ENCODE results near the gene NRAS. TPM values are rescaled to one million over a fixed set of nuclear protein-coding genes. Genes with fewer than 3 reads are reported as not detected.

Gene NRAS
- total RNA-seq, 1 experiment from 2014 or later = 53.5 TPM

DNA sequence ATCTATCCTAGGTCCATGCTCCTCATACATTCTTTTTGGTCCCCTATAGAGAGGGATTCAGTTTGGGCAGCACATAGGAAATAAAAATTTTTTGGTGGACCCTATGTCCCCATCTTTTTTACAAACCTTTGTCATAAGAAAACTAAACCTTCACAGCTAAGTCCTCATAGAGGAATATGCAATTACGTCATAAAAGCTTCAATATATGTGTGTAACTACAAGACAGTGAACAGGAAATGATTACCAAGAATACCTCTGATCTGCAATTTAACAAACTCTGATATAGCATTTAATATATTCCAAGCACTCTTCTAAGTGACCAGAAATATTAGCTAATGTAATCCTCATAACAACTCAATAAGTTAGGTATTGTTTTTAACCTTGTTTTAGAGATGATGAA lies 40.5 kb downstream of the NRAS start (continued):
- TF ChIP-seq NFYB (CRISPR knock-in tag; conservative IDR thresholded peaks at IDR 0.05; ENCODE audit: low read depth) (no peak), NR2C2 (CRISPR knock-in tag; IDR thresholded peaks at IDR 0.05) (no peak)

DNA sequence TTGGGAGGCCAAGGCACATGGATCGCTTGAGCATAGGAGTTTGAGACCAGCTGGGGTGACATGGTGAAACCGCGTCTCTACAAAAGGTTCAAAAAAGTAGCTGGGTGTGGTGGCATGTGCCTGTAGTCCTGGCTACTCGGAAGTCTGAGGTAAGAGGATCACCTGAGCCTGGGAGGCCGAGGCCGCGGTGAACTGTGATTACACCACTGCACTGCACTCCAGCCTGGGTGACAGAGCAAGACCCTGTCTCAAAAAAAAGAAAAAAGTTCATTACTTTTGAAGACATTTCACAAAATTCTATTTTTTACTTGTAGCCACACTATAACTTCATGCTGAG lies 44.7 kb downstream of the NRAS start:
- no peak overlapping the region for H3K4me3 Mint-ChIP-seq
- DNase-seq (ENCODE audit: low spot score) (no peak), ATAC-seq (no peak)
- POLR2A ChIA-PET = no interaction called here
- peaks cover 55% of the 10 kb centered on the region for H3K27me3 Mint-ChIP-seq (ENCODE audit: low read depth)
- no peak overlapping the region for H3K27ac Mint-ChIP-seq
- H3K36me3 Mint-ChIP-seq = no peaks in the 10 kb centered on the region
- no peaks in the 10 kb centered on the region for H3K9me3 Mint-ChIP-seq
- CTCF ChIA-PET = no interaction called here
- TF ChIP-seq GTF2I (CRISPR knock-in tag; conservative IDR thresholded peaks at IDR 0.05) = no peak
- TF ChIP-seq ATF1 (CRISPR knock-in tag; IDR thresholded peaks at IDR 0.05) = no peak
- no peak for TF ChIP-seq SOX15 (CRISPR knock-in tag; IDR thresholded peaks at IDR 0.05)
- H3K4me1 Mint-ChIP-seq = peaks cover 7% of the 10 kb centered on the region; the same call in 1 of the 2 replicates

DNA sequence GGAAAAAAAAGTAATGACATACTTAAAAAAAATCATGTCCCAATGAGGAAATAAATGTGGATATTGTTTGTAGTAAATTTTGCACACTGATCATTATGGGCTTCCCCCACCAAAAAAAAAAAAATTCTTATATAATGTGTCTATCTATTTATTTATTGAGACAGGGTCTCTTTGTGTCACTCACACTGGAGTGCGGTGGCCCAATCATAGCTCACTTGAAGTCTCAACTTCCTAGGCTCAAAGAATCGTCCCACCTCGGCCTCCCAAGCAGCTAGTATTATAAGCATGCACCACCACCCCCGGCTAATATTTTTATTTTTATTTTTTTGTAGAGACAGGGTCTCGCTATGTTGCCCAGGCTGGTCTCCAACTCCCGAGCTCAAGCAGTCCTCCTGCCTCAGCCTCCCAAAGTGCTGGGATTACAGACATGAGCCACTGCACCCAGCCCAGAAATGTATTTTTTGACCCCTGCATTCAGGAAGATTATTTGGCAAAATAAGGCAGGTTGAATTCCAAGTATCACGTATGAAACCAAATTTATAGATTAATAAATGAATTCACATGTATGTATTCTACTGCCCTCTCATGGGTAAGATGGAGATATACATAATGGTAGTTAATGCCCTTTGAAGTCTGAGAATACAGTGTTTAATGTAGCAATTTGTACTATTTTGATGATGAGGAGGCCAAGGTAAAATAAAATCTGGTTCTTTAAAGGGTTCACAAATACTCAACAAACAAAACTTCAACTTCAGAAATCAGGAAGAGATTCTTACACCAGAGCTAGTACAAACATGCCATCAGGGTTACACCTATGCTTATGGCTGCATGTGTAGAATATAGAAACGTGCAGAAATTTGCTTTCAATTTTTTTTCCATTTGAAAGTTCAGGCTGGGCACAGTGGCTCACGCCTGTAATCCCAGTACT lies 45.3 kb downstream of the NRAS start:
- TF ChIP-seq ATF1 (CRISPR knock-in tag; IDR thresholded peaks at IDR 0.05) = no peak
- no peak for TF ChIP-seq CBFB (CRISPR knock-in tag; IDR thresholded peaks at IDR 0.05; ENCODE audit: low read depth)
- TF ChIP-seq RELA (CRISPR knock-in tag; IDR thresholded peaks at IDR 0.05; ENCODE audit: borderline replicate concordance) = no peak
- no peak for TF ChIP-seq HMGA2 (CRISPR knock-in tag; IDR thresholded peaks at IDR 0.05)
- TF ChIP-seq, protein P1, sequence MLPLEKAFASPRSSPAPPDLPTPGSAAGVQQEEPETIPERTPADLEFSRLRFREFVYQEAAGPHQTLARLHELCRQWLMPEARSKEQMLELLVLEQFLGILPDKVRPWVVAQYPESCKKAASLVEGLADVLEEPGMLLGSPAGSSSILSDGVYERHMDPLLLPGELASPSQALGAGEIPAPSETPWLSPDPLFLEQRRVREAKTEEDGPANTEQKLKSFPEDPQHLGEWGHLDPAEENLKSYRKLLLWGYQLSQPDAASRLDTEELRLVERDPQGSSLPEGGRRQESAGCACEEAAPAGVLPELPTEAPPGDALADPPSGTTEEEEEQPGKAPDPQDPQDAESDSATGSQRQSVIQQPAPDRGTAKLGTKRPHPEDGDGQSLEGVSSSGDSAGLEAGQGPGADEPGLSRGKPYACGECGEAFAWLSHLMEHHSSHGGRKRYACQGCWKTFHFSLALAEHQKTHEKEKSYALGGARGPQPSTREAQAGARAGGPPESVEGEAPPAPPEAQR (CRISPR knock-in tag; IDR thresholded peaks at IDR 0.05) = no peak
- TF ChIP-seq, protein P2, sequence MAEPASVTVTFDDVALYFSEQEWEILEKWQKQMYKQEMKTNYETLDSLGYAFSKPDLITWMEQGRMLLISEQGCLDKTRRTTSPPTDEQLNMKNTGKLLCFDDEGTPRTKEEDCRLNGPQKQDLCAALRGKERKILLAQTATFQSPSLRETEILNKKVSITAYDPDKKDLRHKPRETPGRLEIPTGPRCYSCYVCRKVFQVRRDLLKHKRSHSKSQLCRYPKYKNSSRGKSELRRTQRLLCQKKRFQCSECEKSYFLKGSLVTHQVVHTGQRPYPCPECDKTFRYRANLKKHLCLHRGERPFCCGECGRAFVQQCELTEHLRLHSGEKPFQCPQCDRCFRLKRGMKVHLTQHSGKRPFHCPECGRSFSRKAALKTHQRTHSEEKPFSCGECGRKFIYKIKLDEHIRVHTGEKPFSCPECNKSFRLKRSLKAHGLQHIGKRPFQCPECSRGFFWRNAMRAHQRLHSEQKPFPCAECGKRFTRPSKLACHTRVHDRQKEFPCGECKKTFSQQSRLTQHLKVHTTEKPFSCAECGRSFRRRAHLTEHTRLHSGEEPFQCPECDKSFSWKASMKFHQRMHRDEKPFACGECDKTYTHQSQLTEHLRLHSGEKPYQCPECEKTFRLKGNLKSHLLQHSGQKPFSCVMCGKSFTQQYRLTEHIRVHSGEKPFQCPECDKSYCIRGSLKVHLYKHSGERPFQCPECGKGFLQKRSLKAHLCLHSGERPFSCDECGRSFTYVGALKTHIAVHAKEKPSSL (CRISPR knock-in tag; conservative IDR thresholded peaks at IDR 0.05) = no peak
- no peak for TF ChIP-seq ZNF317 (CRISPR knock-in tag; IDR thresholded peaks at IDR 0.05; ENCODE audit: borderline replicate concordance, low read depth)
- TF ChIP-seq, protein P3, sequence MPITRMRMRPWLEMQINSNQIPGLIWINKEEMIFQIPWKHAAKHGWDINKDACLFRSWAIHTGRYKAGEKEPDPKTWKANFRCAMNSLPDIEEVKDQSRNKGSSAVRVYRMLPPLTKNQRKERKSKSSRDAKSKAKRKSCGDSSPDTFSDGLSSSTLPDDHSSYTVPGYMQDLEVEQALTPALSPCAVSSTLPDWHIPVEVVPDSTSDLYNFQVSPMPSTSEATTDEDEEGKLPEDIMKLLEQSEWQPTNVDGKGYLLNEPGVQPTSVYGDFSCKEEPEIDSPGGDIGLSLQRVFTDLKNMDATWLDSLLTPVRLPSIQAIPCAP (CRISPR knock-in tag; IDR thresholded peaks at IDR 0.05) = no peak
- TF ChIP-seq NFE2L1 (CRISPR knock-in tag; IDR thresholded peaks at IDR 0.05) = no peak
- TF ChIP-seq, protein P4, sequence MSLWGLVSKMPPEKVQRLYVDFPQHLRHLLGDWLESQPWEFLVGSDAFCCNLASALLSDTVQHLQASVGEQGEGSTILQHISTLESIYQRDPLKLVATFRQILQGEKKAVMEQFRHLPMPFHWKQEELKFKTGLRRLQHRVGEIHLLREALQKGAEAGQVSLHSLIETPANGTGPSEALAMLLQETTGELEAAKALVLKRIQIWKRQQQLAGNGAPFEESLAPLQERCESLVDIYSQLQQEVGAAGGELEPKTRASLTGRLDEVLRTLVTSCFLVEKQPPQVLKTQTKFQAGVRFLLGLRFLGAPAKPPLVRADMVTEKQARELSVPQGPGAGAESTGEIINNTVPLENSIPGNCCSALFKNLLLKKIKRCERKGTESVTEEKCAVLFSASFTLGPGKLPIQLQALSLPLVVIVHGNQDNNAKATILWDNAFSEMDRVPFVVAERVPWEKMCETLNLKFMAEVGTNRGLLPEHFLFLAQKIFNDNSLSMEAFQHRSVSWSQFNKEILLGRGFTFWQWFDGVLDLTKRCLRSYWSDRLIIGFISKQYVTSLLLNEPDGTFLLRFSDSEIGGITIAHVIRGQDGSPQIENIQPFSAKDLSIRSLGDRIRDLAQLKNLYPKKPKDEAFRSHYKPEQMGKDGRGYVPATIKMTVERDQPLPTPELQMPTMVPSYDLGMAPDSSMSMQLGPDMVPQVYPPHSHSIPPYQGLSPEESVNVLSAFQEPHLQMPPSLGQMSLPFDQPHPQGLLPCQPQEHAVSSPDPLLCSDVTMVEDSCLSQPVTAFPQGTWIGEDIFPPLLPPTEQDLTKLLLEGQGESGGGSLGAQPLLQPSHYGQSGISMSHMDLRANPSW (CRISPR knock-in tag; conservative IDR thresholded peaks at IDR 0.05; ENCODE audit: low read depth) = no peak
- TF ChIP-seq, protein P5, sequence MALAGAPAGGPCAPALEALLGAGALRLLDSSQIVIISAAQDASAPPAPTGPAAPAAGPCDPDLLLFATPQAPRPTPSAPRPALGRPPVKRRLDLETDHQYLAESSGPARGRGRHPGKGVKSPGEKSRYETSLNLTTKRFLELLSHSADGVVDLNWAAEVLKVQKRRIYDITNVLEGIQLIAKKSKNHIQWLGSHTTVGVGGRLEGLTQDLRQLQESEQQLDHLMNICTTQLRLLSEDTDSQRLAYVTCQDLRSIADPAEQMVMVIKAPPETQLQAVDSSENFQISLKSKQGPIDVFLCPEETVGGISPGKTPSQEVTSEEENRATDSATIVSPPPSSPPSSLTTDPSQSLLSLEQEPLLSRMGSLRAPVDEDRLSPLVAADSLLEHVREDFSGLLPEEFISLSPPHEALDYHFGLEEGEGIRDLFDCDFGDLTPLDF (CRISPR knock-in tag; IDR thresholded peaks at IDR 0.05) = no peak
- TF ChIP-seq, protein P6, sequence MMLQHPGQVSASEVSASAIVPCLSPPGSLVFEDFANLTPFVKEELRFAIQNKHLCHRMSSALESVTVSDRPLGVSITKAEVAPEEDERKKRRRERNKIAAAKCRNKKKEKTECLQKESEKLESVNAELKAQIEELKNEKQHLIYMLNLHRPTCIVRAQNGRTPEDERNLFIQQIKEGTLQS (CRISPR knock-in tag; conservative IDR thresholded peaks at IDR 0.05) = no peak
- no peak for TF ChIP-seq ZNF263 (CRISPR knock-in tag; IDR thresholded peaks at IDR 0.05; ENCODE audit: low read depth)
- CTCF ChIA-PET = no interaction called here
- peaks cover 7% of the 10 kb centered on the region; the same call in 1 of the 2 replicates for H3K4me1 Mint-ChIP-seq
- no peak overlapping the region for H3K27ac Mint-ChIP-seq
- ATAC-seq = no peak
- H3K27me3 Mint-ChIP-seq (ENCODE audit: low read depth) = peaks cover 56% of the 10 kb centered on the region
- DNase-seq (ENCODE audit: low spot score) = no peak
- peak overlapping the region; percentile 50 for H3K4me3 Mint-ChIP-seq
- POLR2A ChIA-PET = interaction anchor here (0.7 kb wide), 1 partner anchor 910 kb away, joined by 3 read pairs; no protein-coding TSS in a partner anchor
- no peaks in the 10 kb centered on the region for H3K9me3 Mint-ChIP-seq
- no peaks in the 10 kb centered on the region for H3K36me3 Mint-ChIP-seq
